CD8-positive, alpha-beta memory T cell (primary cell): Measurements from ENCODE around the gene STEAP2. TPM values are rescaled to one million over a fixed set of nuclear protein-coding genes. Genes with fewer than 3 reads are reported as not detected.
A peak's percentile ranks its signal among the peaks of the same experiment; 100 is the strongest.

Experiments used
- CTCF ChIA-PET: fragments of 350-600 bp; sonication (Branson Sonifier 250); formaldehyde crosslinking; loops from one replicate; lab custom pipeline; 2021; ENCODE audit warnings: antibody characterized with exemption; lab: Charles Lee
- POLR2A ChIA-PET: fragments of 350-600 bp; sonication (Branson Sonifier 250); formaldehyde crosslinking; loops from one replicate; lab custom pipeline; 2021; ENCODE audit warnings: antibody characterized with exemption; lab: Charles Lee
- DNase-seq, 5 donors: peaks; one replicate each; pipeline versions ENCODE4 v3.0.0 to v3.0.0-alpha.2; 2020 to 2022; ENCODE audit warnings: mixed read lengths in 1 of 5
- H3K27ac ChIP-seq: one replicate; pipeline ENCODE4 v1.7.0; 2013; ENCODE audit warnings: low read depth, mild to moderate bottlenecking, low read length, moderate library complexity
- H3K27me3 ChIP-seq: 2 replicates; pipeline ENCODE4 v1.7.0; 2013; ENCODE audit warnings: low read length, mild to moderate bottlenecking; ENCODE audit not compliant: insufficient read depth, poor library complexity, severe bottlenecking
- H3K36me3 ChIP-seq: 2 replicates; pipeline ENCODE4 v1.7.0; 2013; ENCODE audit warnings: mild to moderate bottlenecking, low read length, moderate library complexity; ENCODE audit not compliant: insufficient read depth
- H3K4me1 ChIP-seq: 2 replicates; pipeline ENCODE4 v1.7.0; 2013; ENCODE audit warnings: mild to moderate bottlenecking, low read length, moderate library complexity; ENCODE audit not compliant: insufficient read depth
- H3K4me3 ChIP-seq: 2 replicates; pipeline ENCODE4 v1.7.0; 2013; ENCODE audit warnings: mild to moderate bottlenecking, low read length
- H3K9me3 ChIP-seq: 2 replicates; pipeline ENCODE4 v1.7.0; 2013; ENCODE audit warnings: mild to moderate bottlenecking, low read length
- H3K27ac Mint-ChIP-seq, 8 donors: one replicate each; pipeline ENCODE4 v1.8.0; 2020 to 2021; ENCODE audit warnings: mixed read lengths in 8 of 8, mild to moderate bottlenecking in 6 of 8, inconsistent platforms in 3 of 8, moderate library complexity in 3 of 8
- H3K27me3 Mint-ChIP-seq, 2 donors: one replicate each; pipeline ENCODE4 v1.8.0; 2020 to 2021; ENCODE audit warnings: mixed read lengths in 2 of 2, mild to moderate bottlenecking in 1 of 2, moderate library complexity in 1 of 2
- H3K36me3 Mint-ChIP-seq, 3 donors: one replicate each; pipeline ENCODE4 v1.8.0; 2020 to 2021; ENCODE audit warnings: mixed read lengths in 3 of 3, inconsistent platforms in 1 of 3, mild to moderate bottlenecking in 1 of 3
- H3K4me1 Mint-ChIP-seq, 3 donors: one replicate each; pipeline ENCODE4 v1.8.0; 2020 to 2021; ENCODE audit warnings: mixed read lengths in 3 of 3, inconsistent platforms in 1 of 3, mild to moderate bottlenecking in 1 of 3
- H3K4me3 Mint-ChIP-seq, 7 donors: one replicate each; pipeline ENCODE4 v1.8.0; 2020 to 2021; ENCODE audit warnings: mixed read lengths in 7 of 7, mild to moderate bottlenecking in 6 of 7, moderate library complexity in 4 of 7, inconsistent platforms in 2 of 7
- H3K9me3 Mint-ChIP-seq, 5 donors: one replicate each; pipeline ENCODE4 v1.8.0; 2020 to 2022; ENCODE audit warnings: mixed read lengths in 5 of 5, mild to moderate bottlenecking in 3 of 5, moderate library complexity in 2 of 5, inconsistent platforms in 1 of 5
- polyA plus RNA-seq: library from polyadenylated mRNA; unstranded; fragments of 300-500 nt; fragmentation: Illumina TruSeq; gene quantifications from one replicate; pipeline ENCODE4 v1.2.3, GENCODE V29; 2021
- total RNA-seq, 2 experiments: library from RNA; stranded (reverse); gene quantifications; one replicate each; pipeline ENCODE4 v1.2.3, GENCODE V29; 2021

STEAP2 gene
- total and polyA plus RNA-seq, 3 experiments from 2014 or later: 0.15 TPM; not detected in 2

- Histone ChIP-seq H3K4me3 (no peak overlapping the region), H3K27me3 (no peaks in the 10 kb centered on the region), H3K9me3 (no peaks in the 10 kb centered on the region), H3K4me1 (no peaks in the 10 kb centered on the region), H3K27ac (no peak overlapping the region), H3K36me3 (no peaks in the 10 kb centered on the region)
- Mint-ChIP-seq H3K27me3 (peaks cover 8 to 29% of the 10 kb centered on the region in 2 donors), H3K36me3 (no peaks in the 10 kb centered on the region), H3K4me1 (no peaks in the 10 kb centered on the region), H3K4me3 (no peak overlapping the region), H3K9me3 (peaks cover 0 to 6% (median 3%) of the 10 kb centered on the region in 5 donors), H3K27ac (no peak overlapping the region)
- POLR2A ChIA-PET: no interaction called here
- no peak for DNase-seq
- CTCF ChIA-PET: no interaction called here
Observed at GRCh38 chr7:90173127-90173844, 38.3 kb upstream of the STEAP2 start.

DNA sequence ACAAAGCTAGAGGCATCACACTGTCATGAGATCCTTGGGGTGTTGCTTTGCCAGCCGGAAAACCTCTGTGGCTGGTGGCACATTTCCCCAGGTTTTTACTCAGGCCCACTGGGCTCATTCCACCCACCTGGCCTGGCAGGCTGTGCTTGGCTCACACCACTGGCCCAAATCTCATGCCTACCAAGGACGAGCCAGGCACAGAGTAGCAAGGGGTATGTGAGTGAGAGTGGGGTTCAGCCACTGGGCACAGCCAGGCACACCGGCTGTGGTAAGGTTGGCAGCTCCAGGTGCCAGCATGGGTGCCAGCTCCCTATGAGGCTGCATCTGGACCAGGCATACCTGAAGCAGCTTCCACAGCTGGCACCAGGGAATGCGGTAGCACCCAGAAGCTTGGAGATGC lies 35.9 kb upstream of the STEAP2 start:
- H3K36me3 Mint-ChIP-seq: no peaks in the 10 kb centered on the region
- H3K27me3 Mint-ChIP-seq: peaks cover 6 to 29% of the 10 kb centered on the region in 2 donors
- no peaks in the 10 kb centered on the region for H3K4me1 ChIP-seq
- no peak overlapping the region for H3K27ac Mint-ChIP-seq
- H3K9me3 ChIP-seq: no peaks in the 10 kb centered on the region
- no peak overlapping the region for H3K4me3 Mint-ChIP-seq
- no peak overlapping the region for H3K27ac ChIP-seq
- H3K9me3 Mint-ChIP-seq: peaks cover 0 to 3% (median 0%) of the 10 kb centered on the region in 5 donors
- H3K4me1 Mint-ChIP-seq: peaks cover 5 to 7% (median 6%) of the 10 kb centered on the region in 3 donors
- no peaks in the 10 kb centered on the region for H3K36me3 ChIP-seq
- ChIA-PET POLR2A (no interaction called here), CTCF (no interaction called here)
- no peaks in the 10 kb centered on the region for H3K27me3 ChIP-seq
- no peak overlapping the region for H3K4me3 ChIP-seq
- DNase-seq: no peak

DNA sequence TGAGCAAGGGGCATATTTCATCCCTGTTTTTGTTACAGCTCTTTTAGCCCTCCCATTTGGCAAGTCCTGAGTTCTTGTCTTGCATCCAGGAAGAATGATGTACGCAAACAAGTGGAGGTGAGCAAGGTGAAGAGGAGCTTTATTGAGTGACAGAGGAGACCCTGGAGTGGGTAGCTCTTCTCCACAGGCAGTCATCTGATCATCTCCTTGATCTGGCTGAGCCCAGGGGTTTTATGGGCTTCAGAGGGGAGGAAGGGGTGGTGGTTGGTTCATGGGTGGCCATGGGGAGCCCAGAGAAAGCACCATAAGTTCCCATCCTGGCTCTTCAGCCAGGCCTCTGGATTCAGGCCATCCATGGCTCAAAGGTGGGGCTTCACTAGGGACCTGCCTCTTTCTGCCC lies 35.3 kb upstream of the STEAP2 start:
- Mint-ChIP-seq H3K4me1 (peaks cover 5 to 7% (median 6%) of the 10 kb centered on the region in 3 donors), H3K36me3 (no peaks in the 10 kb centered on the region), H3K4me3 (no peak overlapping the region), H3K27ac (no peak overlapping the region), H3K9me3 (no peaks in the 10 kb centered on the region), H3K27me3 (peaks cover 6 to 24% of the 10 kb centered on the region in 2 donors)
- H3K4me3 ChIP-seq: no peak overlapping the region
- no peaks in the 10 kb centered on the region for H3K4me1 ChIP-seq
- CTCF ChIA-PET: no interaction called here
- H3K9me3 ChIP-seq: no peaks in the 10 kb centered on the region
- H3K27me3 ChIP-seq: no peaks in the 10 kb centered on the region
- H3K27ac ChIP-seq: no peak overlapping the region
- DNase-seq: no peak
- H3K36me3 ChIP-seq: no peaks in the 10 kb centered on the region
- POLR2A ChIA-PET: no interaction called here

DNA sequence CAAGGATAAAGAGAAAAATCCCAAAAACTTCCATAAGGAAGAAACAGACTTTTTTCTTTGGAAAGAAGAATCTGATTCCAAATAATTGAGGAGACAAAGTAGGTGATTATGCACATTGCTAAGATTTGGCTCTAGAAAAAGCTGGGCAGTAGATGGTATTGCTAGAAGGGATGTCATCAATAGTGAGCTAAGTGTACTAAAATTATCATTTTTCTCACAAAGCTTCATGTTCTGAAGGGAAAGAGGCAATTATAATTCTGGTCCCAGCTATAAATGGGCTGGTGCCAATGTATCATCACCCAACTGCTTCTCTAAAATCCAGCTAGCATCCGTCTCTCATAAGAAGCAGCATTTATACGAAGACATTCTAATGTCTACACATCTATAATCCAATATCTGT lies 33.4 kb upstream of the STEAP2 start:
- no peak overlapping the region for H3K27ac ChIP-seq
- H3K4me1 ChIP-seq: no peaks in the 10 kb centered on the region
- Mint-ChIP-seq H3K9me3 (no peaks in the 10 kb centered on the region), H3K4me3 (no peak overlapping the region), H3K36me3 (no peaks in the 10 kb centered on the region), H3K27me3 (peaks cover 1 to 12% of the 10 kb centered on the region in 2 donors), H3K27ac (no peak overlapping the region), H3K4me1 (peaks cover 5 to 7% (median 6%) of the 10 kb centered on the region in 3 donors)
- CTCF ChIA-PET: interaction anchor here (1.2 kb wide), 1 partner anchor 11 kb away, joined by 3 read pairs; no protein-coding TSS in a partner anchor
- H3K4me3 ChIP-seq: no peak overlapping the region
- no peaks in the 10 kb centered on the region for H3K9me3 ChIP-seq
- POLR2A ChIA-PET: no interaction called here
- no peaks in the 10 kb centered on the region for H3K36me3 ChIP-seq
- H3K27me3 ChIP-seq: no peaks in the 10 kb centered on the region
- no peak for DNase-seq

GRCh38 chr7:90178679-90179278 lies 32.8 kb upstream of the STEAP2 start:
- DNase-seq: no peak
- Mint-ChIP-seq H3K4me1 (peaks cover 5 to 7% (median 6%) of the 10 kb centered on the region in 3 donors), H3K27me3 (peaks cover 0 to 8% of the 10 kb centered on the region in 2 donors), H3K36me3 (no peaks in the 10 kb centered on the region), H3K4me3 (peak overlapping the region in 1 of 7 donors; percentile 11), H3K9me3 (no peaks in the 10 kb centered on the region), H3K27ac (peak overlapping the region in 4 of 8 donors; percentile 10 to 48 (median 30))
- no peak overlapping the region for H3K27ac ChIP-seq
- no peaks in the 10 kb centered on the region for H3K36me3 ChIP-seq
- ChIA-PET CTCF (interaction anchor here (1.2 kb wide), 1 partner anchor 12 kb away, joined by 3 read pairs; no protein-coding TSS in a partner anchor), POLR2A (no interaction called here)
- no peaks in the 10 kb centered on the region for H3K27me3 ChIP-seq
- H3K4me1 ChIP-seq: no peaks in the 10 kb centered on the region
- H3K4me3 ChIP-seq: no peak overlapping the region
- no peaks in the 10 kb centered on the region for H3K9me3 ChIP-seq

GRCh38 chr7:90180011-90180585 lies 31.4 kb upstream of the STEAP2 start:
- Histone ChIP-seq H3K9me3 (no peaks in the 10 kb centered on the region), H3K4me1 (no peaks in the 10 kb centered on the region), H3K4me3 (no peak overlapping the region), H3K36me3 (no peaks in the 10 kb centered on the region), H3K27ac (no peak overlapping the region), H3K27me3 (no peaks in the 10 kb centered on the region)
- POLR2A ChIA-PET: no interaction called here
- no peak for DNase-seq
- Mint-ChIP-seq H3K4me3 (no peak overlapping the region), H3K4me1 (peaks cover 5 to 7% (median 6%) of the 10 kb centered on the region in 3 donors), H3K27ac (no peak overlapping the region), H3K36me3 (no peaks in the 10 kb centered on the region), H3K9me3 (peaks cover 0 to 4% (median 0%) of the 10 kb centered on the region in 5 donors), H3K27me3 (peaks cover 0 to 6% of the 10 kb centered on the region in 2 donors)
- CTCF ChIA-PET: no interaction called here

DNA sequence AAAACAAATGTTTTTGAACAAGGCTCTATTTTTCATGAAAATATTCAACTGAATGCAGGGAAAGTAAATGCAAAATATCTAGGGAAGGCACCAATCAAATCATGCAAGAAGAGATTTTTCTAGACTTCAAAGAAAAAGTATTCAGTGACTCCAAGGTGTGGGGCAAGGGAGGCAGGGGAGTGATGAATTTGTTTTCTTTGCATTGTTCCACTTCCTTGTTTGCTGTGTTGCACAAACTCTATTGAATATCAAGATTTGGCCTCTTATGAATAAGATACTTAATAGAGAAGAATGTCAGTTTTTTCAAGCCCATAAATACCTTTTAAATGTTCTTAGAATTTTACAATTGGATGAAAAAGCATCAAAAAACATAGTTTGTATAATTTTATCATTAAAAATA lies 30.9 kb upstream of the STEAP2 start:
- H3K4me3 ChIP-seq: no peak overlapping the region
- no peaks in the 10 kb centered on the region for H3K9me3 ChIP-seq
- peaks cover 0 to 6% (median 0%) of the 10 kb centered on the region in 5 donors for H3K9me3 Mint-ChIP-seq
- H3K27me3 Mint-ChIP-seq: peaks cover 0 to 6% of the 10 kb centered on the region in 2 donors
- DNase-seq: no peak
- no peaks in the 10 kb centered on the region for H3K36me3 ChIP-seq
- no peaks in the 10 kb centered on the region for H3K4me1 ChIP-seq
- no peaks in the 10 kb centered on the region for H3K36me3 Mint-ChIP-seq
- H3K4me3 Mint-ChIP-seq: no peak overlapping the region
- H3K27me3 ChIP-seq: no peaks in the 10 kb centered on the region
- H3K27ac Mint-ChIP-seq: no peak overlapping the region
- H3K4me1 Mint-ChIP-seq: peaks cover 5 to 7% (median 6%) of the 10 kb centered on the region in 3 donors
- no peak overlapping the region for H3K27ac ChIP-seq
- ChIA-PET POLR2A (no interaction called here), CTCF (no interaction called here)

DNA sequence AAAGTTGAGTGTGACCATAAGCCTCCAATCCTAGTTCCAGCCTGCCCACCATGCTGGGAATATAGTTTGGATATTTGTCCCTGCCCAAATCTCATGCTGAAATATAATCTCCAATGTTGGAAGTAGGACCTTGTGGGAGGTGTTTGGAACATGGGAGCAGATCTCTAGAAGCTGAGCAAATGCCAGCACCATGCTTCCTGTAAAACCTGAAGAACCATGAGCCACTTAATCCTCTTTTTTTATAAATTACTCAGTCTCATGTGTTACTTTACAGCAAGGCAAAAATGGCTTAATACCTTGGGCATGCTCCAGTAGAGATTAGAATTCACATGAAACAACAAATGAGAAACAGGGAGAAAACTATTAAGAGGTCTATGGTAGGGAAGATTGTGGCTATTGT lies 30.1 kb upstream of the STEAP2 start:
- H3K27me3 Mint-ChIP-seq: peaks cover 0 to 6% of the 10 kb centered on the region in 2 donors
- no peak overlapping the region for H3K27ac Mint-ChIP-seq
- Histone ChIP-seq H3K4me1 (no peaks in the 10 kb centered on the region), H3K9me3 (no peaks in the 10 kb centered on the region), H3K4me3 (no peak overlapping the region), H3K36me3 (no peaks in the 10 kb centered on the region), H3K27ac (no peak overlapping the region), H3K27me3 (no peaks in the 10 kb centered on the region)
- POLR2A ChIA-PET: no interaction called here
- peaks cover 0 to 6% (median 0%) of the 10 kb centered on the region in 5 donors for H3K9me3 Mint-ChIP-seq
- CTCF ChIA-PET: no interaction called here
- no peak for DNase-seq
- no peak overlapping the region for H3K4me3 Mint-ChIP-seq
- peaks cover 5 to 7% (median 6%) of the 10 kb centered on the region in 3 donors for H3K4me1 Mint-ChIP-seq
- no peaks in the 10 kb centered on the region for H3K36me3 Mint-ChIP-seq
